ENCODE measurements around the gene SEPTIN3.

DNA sequence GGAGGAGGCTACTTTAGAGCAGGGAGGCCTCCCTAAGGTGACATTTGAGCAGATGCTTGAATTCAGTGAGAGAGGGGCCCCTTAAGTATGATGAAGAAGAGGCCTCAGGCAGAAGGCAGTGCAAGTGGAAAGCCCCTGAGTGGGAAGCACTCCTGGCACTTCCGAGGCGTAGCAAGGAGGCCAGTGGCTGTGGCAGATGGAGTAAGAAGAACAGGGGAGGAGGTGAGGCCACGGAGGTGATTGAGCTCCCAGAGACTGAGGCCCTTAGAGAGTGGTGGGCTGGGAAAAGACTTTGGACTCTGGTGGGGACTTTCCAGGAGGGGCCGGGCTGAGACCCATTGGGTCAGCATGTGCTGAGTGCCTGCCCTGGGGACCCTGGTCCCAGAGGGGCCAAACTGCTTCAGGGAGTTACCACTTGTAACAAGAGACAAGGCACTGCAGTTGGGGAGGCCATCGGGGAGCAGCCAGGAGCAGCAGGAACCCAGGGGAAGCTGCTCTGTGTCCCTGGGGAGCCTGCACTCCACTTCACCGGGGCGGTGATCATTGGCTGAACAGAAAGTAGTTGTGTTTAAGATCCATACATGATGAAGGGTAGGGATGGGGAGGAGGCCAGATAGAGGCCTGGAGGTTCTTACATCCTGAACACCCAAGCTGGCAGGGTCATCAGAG lies 19.8 kb upstream of the SEPTIN3 start:
- TF ChIP-seq, protein P1, sequence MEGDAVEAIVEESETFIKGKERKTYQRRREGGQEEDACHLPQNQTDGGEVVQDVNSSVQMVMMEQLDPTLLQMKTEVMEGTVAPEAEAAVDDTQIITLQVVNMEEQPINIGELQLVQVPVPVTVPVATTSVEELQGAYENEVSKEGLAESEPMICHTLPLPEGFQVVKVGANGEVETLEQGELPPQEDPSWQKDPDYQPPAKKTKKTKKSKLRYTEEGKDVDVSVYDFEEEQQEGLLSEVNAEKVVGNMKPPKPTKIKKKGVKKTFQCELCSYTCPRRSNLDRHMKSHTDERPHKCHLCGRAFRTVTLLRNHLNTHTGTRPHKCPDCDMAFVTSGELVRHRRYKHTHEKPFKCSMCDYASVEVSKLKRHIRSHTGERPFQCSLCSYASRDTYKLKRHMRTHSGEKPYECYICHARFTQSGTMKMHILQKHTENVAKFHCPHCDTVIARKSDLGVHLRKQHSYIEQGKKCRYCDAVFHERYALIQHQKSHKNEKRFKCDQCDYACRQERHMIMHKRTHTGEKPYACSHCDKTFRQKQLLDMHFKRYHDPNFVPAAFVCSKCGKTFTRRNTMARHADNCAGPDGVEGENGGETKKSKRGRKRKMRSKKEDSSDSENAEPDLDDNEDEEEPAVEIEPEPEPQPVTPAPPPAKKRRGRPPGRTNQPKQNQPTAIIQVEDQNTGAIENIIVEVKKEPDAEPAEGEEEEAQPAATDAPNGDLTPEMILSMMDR (optimal IDR thresholded peaks at IDR 0.05 in 1 of 3, IDR thresholded peaks at IDR 0.05 in 1 of 3, conservative IDR thresholded peaks at IDR 0.05 in 1 of 3; ENCODE audit: extremely low read depth in 1 of 3, insufficient read depth in 2 of 3, low read length in 3 of 3): no peak
- TF ChIP-seq EZH2 (IDR thresholded peaks at IDR 0.05; ENCODE audit: low read length): no peak
